AG04449 (cell line): ENCODE data around the gene MGAT4C.
"Not testable (repeated sequence)": the region's sequence is repeated elsewhere in the genome, so short reads cannot be mapped to it uniquely, and the experiment has no call there.

Source experiments
- CTCF ChIA-PET: fragments of 350-600 bp; formaldehyde crosslinking; extraction: SDS; loops from one replicate; lab custom pipeline; 2021; ENCODE audit warnings: antibody characterized with exemption; lab: Yijun Ruan, JAX
- POLR2A ChIA-PET: fragments of 400-600, 350-600 bp; formaldehyde crosslinking; extraction: SDS; loops from one replicate; lab custom pipeline; 2020; ENCODE audit warnings: antibody characterized with exemption, inconsistent platforms; lab: Yijun Ruan, JAX
- DNase-seq: peaks from one replicate; pipeline ENCODE4 v3.0.0-alpha.2; 2010; ENCODE audit warnings: low read depth, low spot score
- H3K4me3 ChIP-seq: 2 replicates; pipeline ENCODE4 v1.5.1; 2011; ENCODE audit warnings: low read depth, mild to moderate bottlenecking, control low read depth, low read length
- CTCF ChIP-seq: IDR thresholded peaks from one replicate; pipeline ENCODE4 v1.5.1; 2011; ENCODE audit warnings: mild to moderate bottlenecking, moderate library complexity, low read length, control low read depth, inconsistent platforms; ENCODE audit not compliant: insufficient read depth; ENCODE audit errors: missing control alignments

The MGAT4C gene

GRCh38 chr12:86139671-86140070 is 116.5 kb downstream of the MGAT4C start:
- H3K4me3 ChIP-seq: no peak overlapping the region
- CTCF ChIA-PET: no interaction called here
- POLR2A ChIA-PET: no interaction called here
- DNase-seq: no peak
- TF ChIP-seq CTCF: no peak

- no peak for TF ChIP-seq CTCF
- no peak overlapping the region for H3K4me3 ChIP-seq
- CTCF ChIA-PET: no interaction called here
- no peak for DNase-seq
- POLR2A ChIA-PET: no interaction called here
Measured at GRCh38 chr12:86138770-86139169, 117.4 kb downstream of the MGAT4C start.

GRCh38 chr12:86137936-86138335 is 118.3 kb downstream of the MGAT4C start:
- POLR2A ChIA-PET: no interaction called here
- H3K4me3 ChIP-seq: no peak overlapping the region
- CTCF ChIA-PET: no interaction called here
- no peak for TF ChIP-seq CTCF
- peak; percentile 4 for DNase-seq

GRCh38 chr12:86134561-86134960 is 121.6 kb downstream of the MGAT4C start:
- POLR2A ChIA-PET: no interaction called here
- no peak for DNase-seq
- TF ChIP-seq CTCF: no peak
- H3K4me3 ChIP-seq: no peak overlapping the region
- CTCF ChIA-PET: no interaction called here

GRCh38 chr12:86126900-86127299 is 129.3 kb downstream of the MGAT4C start:
- POLR2A ChIA-PET, H3K4me3 ChIP-seq, CTCF ChIA-PET, DNase-seq: not testable (repeated sequence)

GRCh38 chr12:86122846-86123468 is 133.2 kb downstream of the MGAT4C start:
- POLR2A ChIA-PET: no interaction called here

More at GRCh38 chr12:86122846-86123468, 133.2 kb downstream of the MGAT4C start:
- TF ChIP-seq CTCF: no peak
- H3K4me3 ChIP-seq: no peak overlapping the region
- no peak for DNase-seq
- CTCF ChIA-PET: no interaction called here
